GM20431 (cell line): ENCODE data around the gene BASP1.

ENCODE experiments used
- in situ Hi-C: fragments of 300-500 bp; cut with MseI, MboI; formaldehyde crosslinking; loops from one replicate; pipeline ENCODE4 v1.15.0; 2020; ENCODE audit warnings: low sequenced_read_pairs; ENCODE audit not compliant: unreplicated experiment

The BASP1 gene

GRCh38 chr5:17275289-17276158 lies 58.1 kb downstream of the BASP1 start:
- in situ Hi-C loops = no loop called here

- in situ Hi-C loops = no loop called here
Observed at GRCh38 chr5:17276445-17276844, 59.0 kb downstream of the BASP1 start.

DNA sequence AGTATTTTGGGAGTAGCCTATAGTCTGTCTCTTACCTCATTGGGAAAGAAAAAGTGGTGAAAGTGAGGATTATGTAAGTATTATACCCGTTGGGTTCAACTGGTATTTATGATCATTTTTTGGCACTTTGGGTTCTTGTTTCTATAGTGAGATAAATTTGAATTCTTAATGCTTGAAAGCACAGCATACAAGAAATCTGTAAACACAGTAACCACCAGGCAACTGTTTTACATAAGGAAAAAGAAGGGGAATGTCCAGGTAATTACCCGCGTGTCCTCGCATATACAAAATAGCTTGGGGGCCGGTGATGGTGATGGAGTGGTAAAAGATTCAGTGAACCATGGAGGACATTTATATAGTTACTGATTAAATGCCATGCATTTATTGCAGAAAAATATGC lies 60.5 kb downstream of the BASP1 start:
- in situ Hi-C loops = no loop called here

DNA sequence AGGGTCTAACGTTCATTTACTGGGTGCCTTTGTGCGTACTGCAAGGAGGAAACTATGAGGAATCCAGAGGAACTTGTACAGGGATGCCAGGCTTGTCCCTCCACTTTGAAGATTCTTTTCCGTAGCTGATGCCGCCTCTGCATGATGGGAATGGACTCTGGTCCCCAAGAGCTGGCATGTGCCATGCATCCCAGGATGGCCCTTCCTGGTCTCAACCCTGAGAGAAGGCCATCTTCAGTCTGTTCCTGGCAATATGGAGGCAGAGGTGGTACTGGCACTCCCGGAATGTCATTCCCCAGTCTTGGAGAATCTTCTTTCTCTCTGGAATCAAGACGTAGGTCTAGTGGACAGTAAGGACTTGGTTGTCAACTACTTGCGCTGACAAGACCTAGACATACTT lies 61.5 kb downstream of the BASP1 start:
- in situ Hi-C loops = no loop called here

- in situ Hi-C loops = no loop called here
Observed at GRCh38 chr5:17279487-17279886, 62.1 kb downstream of the BASP1 start.

- in situ Hi-C loops = no loop called here
Observed at GRCh38 chr5:17282283-17283120, 65.1 kb downstream of the BASP1 start.

- in situ Hi-C loops = no loop called here
Observed at GRCh38 chr5:17283121-17283415, 65.6 kb downstream of the BASP1 start.

DNA sequence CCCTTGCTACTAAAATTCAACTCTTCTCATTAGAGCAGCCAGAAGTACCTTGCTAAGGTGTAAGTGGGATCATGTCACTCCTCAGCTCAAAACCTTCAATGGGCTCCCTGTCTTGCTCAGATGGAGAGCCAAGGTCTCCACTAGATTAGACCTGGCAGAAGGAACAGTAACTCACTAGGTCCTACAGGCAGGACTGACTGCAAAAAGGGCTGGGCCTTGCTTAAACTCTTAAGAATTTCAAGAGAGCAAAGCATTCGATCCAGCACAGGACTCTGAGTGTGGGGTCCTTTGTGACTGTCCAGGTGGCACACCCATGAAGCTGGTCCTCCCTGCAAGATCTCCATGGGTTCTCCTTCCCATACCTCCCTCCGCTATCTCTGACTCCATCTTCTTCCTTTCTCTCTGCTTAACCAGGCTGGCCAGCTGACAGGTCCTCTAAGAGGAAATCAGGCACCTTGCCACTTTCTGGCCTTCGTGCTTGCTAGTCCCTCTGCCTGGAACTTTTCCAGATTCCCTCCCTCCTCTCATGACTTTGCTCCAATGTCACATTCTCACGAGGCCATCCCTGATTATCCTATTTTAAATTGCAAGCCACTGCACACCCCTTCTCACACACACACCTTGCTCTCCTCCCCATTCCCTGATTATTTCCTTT lies 70.2 kb downstream of the BASP1 start:
- in situ Hi-C loops = no loop called here

- in situ Hi-C loops = no loop called here
Observed at GRCh38 chr5:17288570-17288969, 71.1 kb downstream of the BASP1 start.

GRCh38 chr5:17289681-17290539 lies 72.5 kb downstream of the BASP1 start:
- in situ Hi-C loops = no loop called here

DNA sequence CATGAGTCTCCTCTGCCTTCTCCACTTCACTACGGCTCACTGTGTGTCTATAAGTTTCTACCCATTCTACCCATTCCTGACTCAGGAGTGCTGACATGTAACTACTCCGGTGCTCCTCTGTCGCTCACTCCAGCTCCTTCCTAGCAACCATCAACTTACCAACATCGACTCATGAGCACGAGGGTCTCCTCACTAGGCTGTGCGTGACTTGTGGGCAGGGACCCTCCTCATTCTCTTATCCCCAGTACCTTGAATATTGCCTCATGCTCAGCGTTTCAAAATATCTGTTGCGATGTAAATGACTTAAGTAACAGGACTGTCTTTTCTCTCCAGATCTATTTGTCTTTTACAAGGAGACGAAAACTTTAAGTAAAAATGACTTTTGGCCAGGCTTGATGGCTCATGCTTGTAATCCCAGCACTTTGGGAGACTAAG lies 73.1 kb downstream of the BASP1 start:
- in situ Hi-C loops = no loop called here

DNA sequence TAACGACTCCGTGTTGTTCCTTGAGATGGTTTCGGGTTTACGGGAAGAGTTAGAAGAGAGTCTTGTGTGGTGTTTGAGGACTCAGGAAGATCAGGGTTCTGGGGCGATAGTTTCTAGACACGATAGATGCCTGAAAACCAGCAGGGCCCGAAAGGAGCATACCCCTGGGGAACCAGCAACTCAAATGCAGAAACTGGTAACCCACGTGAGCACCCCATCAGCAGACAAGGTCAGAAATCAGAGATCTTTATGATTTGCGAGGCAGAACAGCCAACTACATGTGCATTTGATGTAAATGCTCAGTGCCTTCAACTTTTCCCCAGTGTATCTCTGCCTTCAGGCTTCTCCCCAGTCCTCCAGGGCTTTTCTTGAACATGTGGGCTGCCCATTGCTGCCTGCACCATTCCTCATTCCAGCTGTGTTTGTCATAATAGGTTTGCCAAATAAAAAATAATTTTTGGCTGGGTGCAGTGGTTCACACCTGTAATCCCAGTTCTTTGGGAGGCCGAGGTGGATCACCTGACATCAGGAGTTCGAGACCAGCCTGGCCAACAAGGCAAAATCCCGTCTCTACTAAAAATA lies 75.1 kb downstream of the BASP1 start:
- in situ Hi-C loops = no loop called here

- in situ Hi-C loops = no loop called here
Observed at GRCh38 chr5:17294639-17295311, 77.3 kb downstream of the BASP1 start.

GRCh38 chr5:17295671-17296070 lies 78.2 kb downstream of the BASP1 start:
- in situ Hi-C loops = no loop called here

GRCh38 chr5:17302106-17302505 lies 84.7 kb downstream of the BASP1 start:
- in situ Hi-C loops = no loop called here

DNA sequence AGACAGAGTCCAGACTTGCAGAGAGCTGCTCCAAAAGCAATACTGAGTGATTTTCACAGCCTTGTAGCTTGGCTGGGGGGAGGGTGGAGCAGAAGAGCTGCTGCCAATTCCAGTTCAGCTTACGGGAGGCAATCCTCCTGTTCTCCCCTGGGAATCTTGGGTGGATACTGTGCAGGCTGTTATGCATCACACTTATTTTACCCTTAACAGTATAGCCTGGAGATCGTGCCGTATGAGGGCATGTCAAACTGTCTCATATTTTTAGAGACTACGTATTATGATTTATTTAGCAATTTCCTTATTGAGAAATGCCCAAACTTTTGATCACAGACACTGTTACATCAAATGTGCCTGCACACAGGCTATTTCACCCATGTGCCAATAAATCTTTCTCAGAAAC lies 85.2 kb downstream of the BASP1 start:
- in situ Hi-C loops = no loop called here

DNA sequence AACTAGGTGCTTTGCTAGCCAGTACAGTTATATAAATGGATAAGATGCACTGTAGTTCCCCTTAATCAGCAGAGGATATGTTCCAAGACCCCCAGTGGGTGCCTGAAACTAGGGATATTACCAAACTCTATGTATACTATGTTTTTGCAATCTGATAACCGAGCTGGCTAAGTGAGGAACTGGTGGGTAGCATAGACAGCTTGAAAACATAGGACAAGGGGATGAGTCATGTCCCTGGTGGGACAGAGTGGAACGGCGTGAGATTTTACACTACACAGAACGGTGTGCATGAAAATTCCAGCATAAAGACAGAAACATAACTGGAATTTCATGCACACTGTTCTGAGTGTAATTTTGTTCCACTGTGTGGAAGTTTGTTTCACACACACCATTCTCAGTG lies 86.9 kb downstream of the BASP1 start:
- in situ Hi-C loops = no loop called here

DNA sequence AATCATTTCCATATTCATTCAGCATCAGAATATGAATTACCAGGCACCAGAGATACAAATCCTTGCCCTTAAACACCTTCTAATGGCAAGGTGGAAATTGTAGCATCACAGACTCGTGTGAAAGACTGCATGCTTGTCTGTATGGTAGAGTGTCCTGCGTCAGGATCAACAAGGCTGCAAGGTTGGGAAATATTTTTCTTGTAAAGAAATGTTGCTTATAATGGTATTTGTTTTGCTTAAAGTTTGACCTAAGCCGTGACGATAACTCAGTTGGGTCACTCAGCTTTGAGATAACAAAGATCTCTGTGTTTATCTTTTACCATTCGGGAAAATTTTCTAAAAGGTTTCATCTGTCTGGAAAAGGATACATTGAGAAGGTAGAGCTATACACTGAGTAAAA lies 87.6 kb downstream of the BASP1 start:
- in situ Hi-C loops = no loop called here
